Stimulated activated CD4-positive, alpha-beta T cell treated with anti-CD3 and anti-CD28 coated beads, TNF-alpha, amount 100 ng/mL, for 24 hours (primary cell): ENCODE measurements around the gene RPL19.
A peak's percentile ranks its signal among the peaks of the same experiment; 100 is the strongest.

ENCODE experiments used
- DNase-seq, 3 experiments: peaks; one replicate each; pipeline ENCODE4 v3.0.0-alpha.2; 2020; ENCODE audit warnings: low read depth in 3 of 3

The RPL19 gene

DNA sequence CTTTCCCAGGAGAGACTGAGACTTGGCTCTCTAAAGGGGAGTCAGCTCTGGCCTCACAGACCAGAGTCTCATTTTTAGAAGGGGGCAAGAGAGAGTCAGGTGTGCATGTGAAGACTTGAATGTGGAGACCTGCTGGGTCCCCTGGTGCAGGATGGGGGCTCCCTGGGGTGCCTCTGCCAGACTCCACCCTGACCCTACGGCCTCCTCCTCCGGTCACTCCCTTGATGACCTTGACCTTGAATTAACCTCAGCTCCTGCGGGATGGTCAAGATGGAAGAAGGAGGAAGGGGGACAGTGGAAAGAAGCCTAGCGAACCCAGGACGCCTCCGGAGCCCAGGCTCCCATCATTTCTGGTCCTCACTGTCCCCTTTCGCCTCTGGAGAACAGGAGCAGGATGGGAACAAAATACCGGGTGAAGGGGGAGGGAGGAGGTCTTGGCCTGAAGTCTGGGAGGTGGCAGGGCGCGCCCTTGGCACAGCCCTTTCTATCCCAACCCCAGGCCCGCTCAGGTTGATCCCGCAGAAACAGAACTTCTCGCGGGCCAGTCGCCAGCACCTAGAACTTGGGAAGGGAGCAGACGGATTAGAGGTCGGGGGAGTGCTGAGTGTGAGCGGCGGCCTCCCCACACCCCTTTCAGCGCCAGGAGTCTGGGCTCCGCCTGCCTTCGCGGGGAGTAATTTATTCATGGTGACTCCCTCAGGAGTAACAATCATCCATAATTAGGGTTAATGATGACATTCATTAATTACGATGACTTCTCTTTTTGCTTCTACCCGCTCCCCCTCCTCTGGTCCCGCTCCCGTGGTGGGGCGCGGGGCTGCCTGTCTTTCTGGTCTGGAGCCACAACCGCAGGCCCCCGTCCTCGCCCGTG, 24.1 kb downstream of the RPL19 start:
- DNase-seq: no peak

DNA sequence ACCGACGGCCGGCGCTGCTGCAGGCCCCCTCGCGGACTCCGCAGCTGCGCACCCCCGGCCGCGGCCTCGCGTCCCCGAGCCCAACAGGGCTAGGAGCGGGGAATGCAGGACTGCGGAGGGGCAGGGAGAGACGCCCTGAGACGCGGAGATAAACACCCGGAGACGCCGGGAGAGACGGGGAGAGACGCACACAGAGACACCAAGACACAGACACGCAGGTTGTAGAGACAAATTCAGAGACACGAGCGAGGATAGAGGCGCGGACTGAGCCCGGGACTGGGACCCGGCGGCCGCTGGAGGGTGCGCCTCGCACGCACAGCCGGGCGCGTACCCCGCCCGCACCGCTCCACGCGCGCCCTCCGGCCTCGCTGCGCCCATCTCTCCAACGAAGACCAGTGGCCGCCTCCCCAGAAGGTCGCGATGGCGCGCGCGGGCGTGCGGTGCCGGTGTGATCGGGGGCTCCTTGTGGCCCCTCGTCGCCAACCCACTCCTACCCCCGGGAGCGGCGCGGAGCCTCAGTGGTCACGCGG, 24.8 kb downstream of the RPL19 start:
- no peak for DNase-seq

DNA sequence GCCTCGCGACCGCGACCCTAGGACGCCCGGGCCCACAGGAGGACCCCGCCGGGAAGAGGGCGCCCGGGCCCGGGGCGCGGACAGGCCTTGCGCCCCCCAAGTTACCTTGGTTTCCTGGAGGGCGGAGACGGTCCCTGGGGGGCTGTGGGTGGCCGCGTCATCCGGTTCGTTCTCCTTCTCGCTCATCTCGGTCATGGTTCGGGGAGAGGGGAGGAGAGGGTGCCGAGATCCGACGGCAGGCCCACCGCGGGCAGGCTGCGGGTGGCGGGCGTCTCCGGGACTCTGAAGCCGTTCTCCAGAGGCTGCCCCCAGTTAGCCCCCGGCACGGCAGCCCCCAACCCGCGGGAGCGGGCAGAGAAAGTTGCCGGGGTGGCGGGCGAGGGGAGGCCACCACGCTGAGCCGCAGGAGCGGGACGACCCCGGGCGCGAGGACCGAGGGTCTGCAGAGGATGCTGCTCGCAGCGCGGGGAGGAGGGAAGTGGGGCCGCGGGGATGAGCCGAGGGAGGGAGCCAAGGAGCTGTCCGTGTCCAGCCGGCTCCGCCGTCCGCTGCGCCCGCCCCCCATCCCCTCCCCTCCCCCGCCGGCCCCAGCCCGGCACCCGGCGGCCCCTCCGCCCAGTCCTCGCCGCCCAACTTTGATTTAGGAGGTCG, 25.4 kb downstream of the RPL19 start, which contains the start of gene STAC2:
Gene STAC2, minus strand, starts transcription at position 638 of the 651 bp plus-strand sequence. Its CDS starts 443 bp downstream, at position 195.
- no peak for DNase-seq

DNA sequence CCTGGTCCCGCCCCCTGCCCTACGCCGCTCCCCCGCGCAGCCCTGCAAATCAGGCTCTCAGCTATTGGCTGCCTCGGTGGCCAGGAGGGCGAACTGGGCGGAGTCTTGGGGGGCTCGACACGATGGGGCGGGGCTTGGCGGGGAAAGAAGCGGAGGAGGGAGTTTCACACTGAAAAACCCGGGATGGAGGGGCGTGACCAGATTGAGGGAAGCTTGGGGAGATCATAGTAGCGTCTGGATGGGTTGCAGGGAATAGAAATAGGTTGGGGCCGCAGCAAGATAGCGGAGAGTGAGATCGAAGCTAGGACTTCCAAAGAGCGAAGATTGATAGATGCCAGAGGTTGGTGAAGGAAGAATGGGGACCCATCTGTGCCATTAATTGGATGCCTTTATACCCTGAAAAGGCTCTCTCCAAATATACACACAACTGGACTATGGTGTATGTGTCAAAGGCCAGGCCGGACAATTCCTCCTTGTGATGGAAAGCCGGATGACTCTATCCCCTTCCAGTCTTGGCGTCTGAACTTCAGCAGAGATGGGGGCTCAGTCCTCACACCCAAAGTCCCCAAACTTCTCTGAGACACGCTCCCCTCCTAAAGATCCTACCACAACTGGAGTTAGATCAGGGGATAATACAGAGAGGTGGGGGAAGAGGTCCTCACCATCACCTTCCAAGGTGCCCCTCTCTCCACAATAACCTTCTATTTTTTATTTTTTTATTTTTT, 26.0 kb downstream of the RPL19 start:
- DNase-seq: peak in 1 of 3 experiments; percentile 54

DNA sequence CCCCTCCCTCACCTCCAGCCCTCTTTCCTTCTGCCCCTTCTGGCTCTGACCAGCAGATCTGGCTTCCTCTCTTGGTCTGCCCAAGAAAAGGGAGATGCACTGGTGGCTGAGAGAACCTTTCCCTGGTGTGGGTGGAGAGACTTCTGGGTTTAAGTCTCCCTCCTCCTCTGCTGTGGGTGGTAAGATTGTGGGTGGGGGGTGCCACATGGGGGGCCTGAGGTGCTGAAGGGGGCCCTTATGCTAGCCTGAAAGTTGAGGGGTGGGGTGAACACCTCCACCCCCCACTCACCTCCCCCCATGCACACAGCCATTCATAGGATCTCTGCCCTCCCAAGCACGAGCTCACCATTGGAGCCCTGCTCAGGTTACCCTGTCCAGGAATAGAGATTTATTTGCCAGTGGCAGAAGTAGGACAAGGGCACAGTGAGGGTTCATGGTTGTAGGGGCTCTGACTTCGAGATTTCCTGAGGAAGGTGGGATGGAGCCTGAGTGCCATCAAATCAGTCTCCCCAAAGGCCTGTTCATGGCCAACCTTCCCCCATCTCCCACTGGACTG, 27.4 kb downstream of the RPL19 start:
- DNase-seq: no peak

DNA sequence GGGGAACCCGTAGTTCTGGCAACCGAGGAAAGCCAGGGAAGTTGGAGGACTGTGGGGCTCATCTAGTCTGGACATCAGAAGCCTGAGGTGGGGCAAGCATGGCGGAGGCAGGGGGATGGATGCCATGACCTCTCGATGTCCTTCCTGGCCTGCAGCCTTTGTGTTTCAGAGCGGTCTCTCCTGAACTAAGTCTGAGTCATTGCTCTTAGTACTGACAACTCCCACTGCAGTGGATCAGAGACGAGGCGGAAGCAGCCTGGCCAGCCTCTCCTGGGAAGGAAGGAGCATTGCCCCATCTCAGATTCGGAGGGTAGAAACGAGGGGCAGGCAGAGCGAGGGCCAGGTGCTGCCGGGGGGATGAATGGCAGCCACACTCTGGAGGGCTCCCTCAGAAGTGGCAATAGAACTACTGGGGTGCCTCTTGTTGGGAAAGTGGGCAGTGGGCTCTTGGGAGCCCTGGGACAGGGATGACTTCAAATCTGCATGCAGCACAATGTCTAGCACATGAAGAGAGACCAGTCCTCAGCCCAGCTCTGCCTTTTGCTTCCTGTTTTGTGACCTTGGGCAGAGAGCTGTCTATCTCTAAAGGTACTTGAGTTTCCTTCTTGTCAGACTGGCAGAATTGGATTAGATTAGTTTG, 29.3 kb downstream of the RPL19 start:
- no peak for DNase-seq

DNA sequence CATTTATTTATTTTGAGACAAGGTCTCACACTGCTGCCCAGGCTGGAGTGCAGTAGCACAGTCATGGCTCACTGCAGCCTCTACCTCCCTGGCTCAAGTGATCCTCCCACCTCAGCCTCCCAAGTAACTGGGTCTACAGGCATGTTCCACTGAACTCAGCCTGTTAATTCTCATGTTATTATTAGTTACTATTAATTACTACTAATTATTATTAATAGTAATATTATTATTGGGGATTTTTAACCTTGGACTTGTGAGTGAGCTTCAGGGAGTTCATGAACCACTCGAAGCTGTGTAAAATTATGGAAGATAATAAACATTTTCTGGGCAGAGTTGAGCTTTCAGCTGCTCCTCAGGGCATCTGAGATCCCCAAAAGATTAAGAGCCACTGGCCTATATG, 30.3 kb downstream of the RPL19 start:
- DNase-seq: no peak

DNA sequence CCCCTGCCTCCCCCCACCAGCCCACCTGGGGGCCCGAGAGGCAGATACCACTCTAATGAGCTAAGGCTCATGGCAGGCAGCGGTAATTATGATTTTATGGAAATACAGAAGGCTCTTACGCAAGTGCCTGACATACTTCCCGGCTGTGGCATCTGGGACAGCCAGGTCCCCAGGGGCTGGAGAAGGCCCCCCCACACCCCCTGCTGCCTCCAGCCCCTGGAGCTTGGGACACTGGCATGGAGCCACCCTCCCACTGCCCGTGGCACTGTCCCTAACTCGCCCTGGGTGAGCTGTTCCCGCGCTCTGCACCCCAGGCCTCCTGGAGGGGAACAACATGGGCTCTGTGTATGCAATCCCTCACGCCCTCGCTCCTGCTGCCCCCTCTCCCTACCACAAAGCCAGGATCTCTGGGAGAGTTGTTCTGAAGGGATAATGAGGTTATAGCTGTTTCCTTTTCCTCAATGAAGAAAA, 31.0 kb downstream of the RPL19 start:
- no peak for DNase-seq

DNA sequence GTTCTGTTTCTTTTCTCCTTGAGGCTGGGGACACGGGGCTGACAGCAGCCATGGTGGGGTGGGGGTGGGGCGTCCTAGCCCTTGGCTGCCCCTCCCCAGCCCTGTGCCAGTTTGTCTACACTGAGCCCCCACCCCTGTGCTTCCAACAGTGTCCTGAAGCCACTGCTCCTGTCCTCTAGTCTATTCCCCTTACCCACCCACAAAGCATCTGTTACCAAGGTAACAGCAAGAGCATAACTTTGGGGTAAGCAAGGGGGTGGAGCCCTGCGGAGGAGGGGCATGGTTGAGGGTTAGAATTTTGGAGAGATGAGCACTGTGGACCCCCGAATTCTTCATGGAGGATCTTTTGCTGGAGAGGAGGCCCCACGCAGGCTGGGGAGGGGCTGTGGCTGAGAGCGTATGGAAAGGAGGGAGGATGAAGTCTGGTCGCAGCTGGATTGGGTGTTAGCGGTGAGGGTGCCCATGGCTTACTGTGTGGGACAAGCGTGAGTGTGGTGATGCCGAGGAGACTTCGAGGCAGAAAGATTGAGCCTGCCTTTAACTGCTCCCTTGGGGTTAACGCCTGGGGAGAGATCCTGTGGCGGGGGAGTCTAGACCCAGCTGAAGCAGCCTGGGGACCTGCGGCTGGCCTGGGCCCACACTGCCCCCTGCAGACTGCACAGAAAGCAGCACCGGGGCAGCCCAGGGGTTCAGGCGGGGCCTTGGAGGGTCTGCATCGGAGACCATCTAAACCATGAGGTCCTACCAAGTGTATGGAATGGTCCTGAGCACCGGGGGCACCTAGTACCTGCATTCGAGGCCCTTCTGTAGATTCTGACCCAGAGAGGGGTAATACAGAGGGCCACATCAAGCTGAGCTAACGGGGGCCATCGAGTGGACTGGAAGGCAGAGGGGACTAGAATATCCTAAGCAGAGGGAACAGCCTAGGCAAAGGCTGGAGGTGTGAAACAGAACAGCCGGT, 31.8 kb downstream of the RPL19 start:
- DNase-seq: peak in 2 of 3 experiments; percentile 39 to 48

DNA sequence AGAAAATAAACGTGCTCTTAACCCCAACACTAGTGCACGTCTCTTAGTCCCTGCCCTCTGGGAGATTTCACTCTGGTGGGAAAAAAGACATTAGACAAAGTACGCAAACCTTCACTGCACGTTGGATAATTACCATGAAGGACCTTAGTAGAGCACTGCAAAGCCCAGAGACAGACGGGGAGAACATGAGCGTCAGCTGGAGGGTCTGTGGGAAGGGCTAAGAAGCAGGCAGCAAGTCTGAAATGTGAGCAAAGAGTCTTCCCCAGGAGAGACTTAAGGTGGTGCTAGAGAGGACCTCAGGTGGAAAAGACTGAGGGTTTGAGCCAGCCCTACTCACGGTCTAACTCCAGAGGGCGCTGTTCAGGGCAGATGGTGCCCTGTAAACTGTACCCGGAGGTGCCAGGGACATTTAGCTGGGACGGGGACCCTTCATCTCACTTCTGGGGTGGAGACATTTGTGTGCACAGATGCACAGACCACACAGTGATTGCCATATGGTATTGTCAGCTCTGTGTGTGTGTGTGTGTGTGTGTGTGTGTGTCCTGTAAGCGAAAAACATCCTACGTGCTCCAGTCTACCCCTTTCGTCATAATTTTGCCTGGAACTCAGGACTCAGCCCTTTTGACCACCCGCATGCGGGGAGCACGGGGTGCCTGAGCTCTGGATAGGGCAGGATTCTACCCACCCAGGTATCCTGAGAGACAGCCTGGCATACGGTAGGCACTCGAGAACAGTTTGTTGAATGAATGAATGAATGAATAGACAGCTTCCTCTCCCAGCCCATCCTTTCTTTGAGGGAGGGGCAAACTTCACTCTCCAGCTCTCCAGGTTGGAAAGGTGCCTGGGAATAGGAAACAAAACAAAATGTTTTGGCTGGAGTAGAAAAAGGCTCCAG, 35.7 kb downstream of the RPL19 start:
- DNase-seq: peak in 1 of 3 experiments; percentile 34

DNA sequence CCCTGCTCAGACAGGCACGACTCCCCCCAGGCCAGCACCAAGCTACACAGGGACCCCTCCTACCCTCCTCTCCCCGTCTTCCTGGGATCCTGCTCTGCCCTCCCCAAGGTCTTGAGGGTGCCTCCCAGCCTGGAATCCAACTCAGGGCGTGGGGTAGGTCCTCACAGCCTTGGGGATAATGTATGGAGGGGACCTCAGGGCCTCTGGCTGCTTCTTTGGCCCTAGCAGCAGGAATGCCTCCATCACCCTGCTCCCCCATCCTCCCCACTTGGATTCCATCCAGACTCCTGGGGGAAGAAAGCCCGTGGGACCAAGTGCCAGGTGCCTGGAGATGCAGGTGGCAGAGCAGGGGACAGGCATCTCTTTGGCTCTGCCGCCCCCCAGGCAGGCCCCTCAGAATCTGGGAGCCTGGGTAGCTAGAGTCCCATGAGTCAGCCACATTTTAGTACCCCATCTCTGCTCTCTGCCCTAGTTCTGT, 36.4 kb downstream of the RPL19 start:
- no peak for DNase-seq

DNA sequence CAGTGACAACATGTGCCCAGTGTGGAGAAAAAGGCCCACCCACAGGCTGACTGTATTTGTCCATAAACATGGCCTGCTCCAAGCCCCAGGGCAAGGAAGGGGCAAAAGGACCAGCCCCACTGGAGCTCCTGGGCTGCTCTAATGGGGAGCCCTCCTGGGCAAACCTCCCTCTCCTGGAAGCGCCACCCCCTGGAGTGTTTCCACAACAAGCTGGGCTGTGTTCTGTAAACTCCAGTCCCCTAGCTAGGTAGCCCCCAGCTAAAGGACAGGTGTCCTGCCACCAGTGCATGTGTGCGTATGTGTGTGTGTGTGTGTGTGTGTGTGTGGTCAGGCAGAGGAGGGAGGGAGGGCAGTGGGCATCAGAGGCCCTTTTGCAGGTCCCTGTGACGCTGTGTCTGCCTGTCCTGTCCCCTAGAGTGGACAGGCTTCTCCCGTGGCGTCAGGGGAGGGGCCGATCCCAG, 36.9 kb downstream of the RPL19 start:
- DNase-seq: no peak

DNA sequence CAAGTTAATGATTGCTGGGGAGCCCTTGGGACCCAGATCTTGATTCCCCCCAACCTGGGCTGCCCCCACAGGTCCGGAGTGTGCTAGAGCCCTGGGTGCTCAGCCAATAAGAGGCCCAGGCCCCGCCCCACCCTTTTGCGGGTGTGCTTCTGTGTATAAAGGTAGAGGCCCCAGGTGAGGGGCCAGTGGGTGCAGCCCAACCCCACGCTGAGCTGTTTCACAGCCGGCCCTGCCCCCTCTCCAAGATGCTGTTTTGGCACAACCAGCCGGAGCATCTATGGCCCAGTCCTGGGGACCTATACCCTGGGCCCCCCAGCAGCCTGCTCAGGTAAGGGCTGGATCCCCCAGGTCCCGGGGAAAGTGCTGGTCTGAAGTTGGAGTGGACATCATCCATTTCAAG, 37.5 kb downstream of the RPL19 start:
- no peak for DNase-seq

DNA sequence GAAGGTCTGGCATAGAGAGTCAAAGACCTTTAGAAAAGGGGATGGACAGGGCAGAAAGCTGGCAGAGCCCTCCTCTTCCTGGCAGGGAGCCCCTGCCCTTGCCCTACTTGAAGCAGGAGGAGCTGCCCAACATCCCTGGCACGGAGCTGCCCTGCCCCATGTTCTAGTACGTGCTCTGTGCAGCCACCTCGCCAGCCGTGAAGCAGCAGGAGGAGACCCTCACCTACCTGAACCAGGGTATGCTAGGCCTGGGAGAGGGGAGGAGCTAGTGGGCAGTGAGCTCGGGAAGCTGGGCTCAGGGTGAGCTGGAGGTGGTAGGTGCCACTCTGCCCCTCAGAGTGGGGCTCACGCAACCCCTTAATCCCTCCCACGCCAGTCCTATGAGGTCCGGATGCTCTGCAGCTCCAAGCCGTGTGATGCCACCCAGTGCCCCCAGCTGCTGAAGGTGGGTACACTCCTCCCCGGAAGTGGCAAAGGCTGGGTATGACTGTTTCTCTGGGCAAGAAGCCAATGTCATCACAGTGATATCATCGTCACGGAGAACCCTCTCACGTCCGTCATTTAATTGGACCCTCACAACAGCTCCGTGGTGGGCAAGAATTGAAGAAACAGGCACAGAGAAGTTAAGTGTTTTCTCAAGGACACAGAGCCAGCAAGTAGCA, 38.4 kb downstream of the RPL19 start:
- peak; percentile 22 to 57 (median 43) for DNase-seq

DNA sequence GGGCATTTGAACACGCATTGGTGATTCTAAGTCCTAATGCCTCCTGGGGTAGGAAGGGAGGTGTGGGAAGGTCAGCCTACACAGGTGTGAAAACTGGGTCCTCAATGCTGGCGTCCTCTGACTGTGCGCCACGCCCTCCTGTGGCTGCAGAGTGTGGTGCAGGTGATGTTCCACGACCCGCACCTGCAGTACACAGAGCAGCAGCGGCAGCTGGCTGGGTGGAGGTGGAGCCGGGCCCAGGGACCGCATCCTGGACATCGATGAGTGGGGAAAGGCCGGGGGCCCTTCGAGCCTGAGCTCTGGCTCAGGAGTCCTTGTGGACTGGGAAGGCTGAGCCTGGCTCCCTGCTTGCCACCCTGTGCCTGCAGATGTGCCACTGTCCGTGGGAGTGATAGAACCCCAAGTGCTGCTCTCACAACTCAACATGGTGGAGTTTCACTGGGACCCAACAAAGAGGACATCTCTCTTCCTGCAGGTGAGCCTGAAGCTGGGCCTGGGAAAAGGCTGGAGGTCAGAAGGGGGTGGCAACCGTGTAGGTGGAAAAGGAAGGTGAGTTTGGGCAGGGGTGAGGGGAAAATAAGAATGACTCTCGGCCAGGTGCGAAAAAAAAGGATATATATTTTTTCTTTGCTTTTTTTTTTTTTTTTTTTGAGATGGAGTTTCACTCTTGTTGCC, 39.7 kb downstream of the RPL19 start:
- DNase-seq: peak in 2 of 3 experiments; percentile 18 to 72

DNA sequence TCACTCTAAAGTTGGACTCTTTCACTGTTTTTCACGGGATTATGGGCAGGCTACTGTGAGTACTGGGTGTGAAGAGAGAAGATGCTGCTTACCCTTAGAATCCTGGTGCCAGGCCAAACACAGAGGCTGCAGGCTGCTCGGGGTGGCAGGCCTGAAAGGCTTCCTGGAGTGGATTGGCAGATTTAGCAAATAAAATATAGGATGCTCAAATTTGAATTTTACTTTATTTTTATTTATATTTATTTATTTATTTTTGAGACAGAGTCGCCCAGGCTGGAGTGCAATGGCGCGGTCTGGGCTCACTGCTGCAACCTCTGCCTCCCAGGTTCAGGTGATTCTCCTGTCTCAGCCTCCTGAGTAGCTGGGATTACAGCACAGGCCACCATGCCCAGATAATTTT, 40.5 kb downstream of the RPL19 start:
- DNase-seq: no peak

DNA sequence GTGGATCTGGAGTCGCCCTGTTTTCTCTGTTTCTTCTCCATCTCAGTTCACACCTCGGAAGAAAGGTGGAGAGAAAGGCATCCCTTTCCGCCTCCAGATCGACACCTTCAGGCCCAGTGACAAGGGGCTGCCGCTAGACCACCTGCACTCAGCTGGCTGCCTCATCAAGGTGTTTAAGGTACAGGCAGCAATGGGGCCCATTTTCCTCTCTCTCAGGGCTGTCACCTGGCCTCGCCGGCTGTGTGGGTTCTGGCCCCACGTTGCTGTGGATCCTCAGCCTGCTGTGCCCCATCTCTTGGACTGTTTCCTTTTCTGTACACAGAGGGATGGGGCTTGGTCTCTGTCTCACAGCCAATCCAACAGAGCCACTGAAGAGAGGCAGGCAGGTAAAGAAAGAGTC, 43.1 kb downstream of the RPL19 start:
- DNase-seq: no peak
